Upper lobe of left lung (tissue), 4 donors: ENCODE measurements around the gene CLHC1.

Experiments
- CTCF ChIP-seq, 6 experiments: fragments of 450-650 bp in 4 of 6; fragments of 200-600 bp in 2 of 6; sonication (generic) in 2 of 6; IDR thresholded peaks; one replicate each; pipeline ENCODE4 v1.5.1; 2016 to 2019; ENCODE audit warnings: antibody characterized with exemption in 6 of 6
- EP300 ChIP-seq, 4 donors: sonication (generic); formaldehyde crosslinking; IDR thresholded peaks; one replicate each; pipeline ENCODE4 v1.5.1; 2017; ENCODE audit warnings: antibody characterized with exemption in 4 of 4, control low read depth in 2 of 4
- POLR2A ChIP-seq, 4 donors: fragments of 450-650 bp; IDR thresholded peaks; one replicate each; pipeline ENCODE4 v1.5.1; 2016 to 2017; ENCODE audit warnings: antibody characterized with exemption in 4 of 4, mild to moderate bottlenecking in 2 of 4
- POLR2AphosphoS5 ChIP-seq, 2 donors: sonication (generic); formaldehyde crosslinking; IDR thresholded peaks; one replicate each; pipeline ENCODE4 v1.5.1; 2017; ENCODE audit warnings: antibody characterized with exemption in 2 of 2

DNA sequence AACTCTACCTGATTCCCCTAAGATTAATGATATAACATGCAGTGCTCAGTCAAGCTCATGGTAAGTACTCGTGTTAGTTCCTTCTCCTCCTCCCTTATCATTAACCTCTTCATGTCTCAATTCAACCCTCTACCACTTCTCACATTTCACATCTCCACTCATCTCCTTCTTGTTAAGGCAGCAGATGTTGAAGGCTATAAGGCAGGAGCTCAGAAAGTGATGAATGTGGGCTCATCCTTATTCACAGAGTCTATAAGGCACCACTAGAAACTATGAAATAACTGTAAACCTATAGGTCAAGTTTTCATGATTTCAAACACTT is 56.0 kb downstream of the CLHC1 start:
- TF ChIP-seq CTCF (IDR thresholded peaks at IDR 0.05): no peak
- no peak for TF ChIP-seq POLR2A (IDR thresholded peaks at IDR 0.05)
- no peak for TF ChIP-seq POLR2AphosphoS5 (IDR thresholded peaks at IDR 0.05)
- no peak for TF ChIP-seq EP300 (IDR thresholded peaks at IDR 0.05)
